22Rv1 (cell line): Measurements from ENCODE around the gene TENT4A.
A peak's percentile ranks its signal among the peaks of the same experiment; 100 is the strongest.

Experiments
- H3K27ac ChIP-seq: fragments of 450-650 bp; 2 replicates; pipeline ENCODE4 v1.5.1; 2017
- ZFX ChIP-seq: fragments of 450-650 bp; IDR thresholded peaks from 2 replicates; pipeline ENCODE4 v1.6.1; 2017; ENCODE audit warnings: antibody characterized with exemption, borderline replicate concordance
- TF ChIP-seq, protein P1 (sequence below): fragments of 450-650 bp; IDR thresholded peaks from 2 replicates; pipeline ENCODE4 v1.5.1; 2017; ENCODE audit warnings: mild to moderate bottlenecking

Gene TENT4A

DNA sequence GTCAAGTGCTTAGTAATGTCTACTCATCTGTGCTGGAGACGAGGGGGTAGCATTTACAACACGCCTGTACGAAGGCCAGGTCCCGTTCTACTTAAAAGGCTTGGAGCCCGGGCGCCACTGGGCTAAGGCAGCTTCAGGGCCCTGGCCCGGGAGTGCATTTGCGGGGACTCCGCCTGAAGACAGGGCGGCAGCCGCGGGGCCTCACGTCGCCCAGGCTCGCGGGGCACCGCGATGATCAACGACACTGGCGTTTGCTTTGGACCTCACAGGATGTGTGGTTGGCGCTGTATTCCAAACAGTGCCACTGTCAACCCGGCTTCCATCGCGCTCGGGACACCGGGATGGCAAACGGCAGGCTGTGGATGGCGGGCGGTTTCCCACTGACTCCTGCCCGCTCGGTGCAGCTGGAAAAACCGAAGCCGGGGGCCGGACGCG lies 1.1 kb upstream of the TENT4A start:
- TF ChIP-seq, protein P1, sequence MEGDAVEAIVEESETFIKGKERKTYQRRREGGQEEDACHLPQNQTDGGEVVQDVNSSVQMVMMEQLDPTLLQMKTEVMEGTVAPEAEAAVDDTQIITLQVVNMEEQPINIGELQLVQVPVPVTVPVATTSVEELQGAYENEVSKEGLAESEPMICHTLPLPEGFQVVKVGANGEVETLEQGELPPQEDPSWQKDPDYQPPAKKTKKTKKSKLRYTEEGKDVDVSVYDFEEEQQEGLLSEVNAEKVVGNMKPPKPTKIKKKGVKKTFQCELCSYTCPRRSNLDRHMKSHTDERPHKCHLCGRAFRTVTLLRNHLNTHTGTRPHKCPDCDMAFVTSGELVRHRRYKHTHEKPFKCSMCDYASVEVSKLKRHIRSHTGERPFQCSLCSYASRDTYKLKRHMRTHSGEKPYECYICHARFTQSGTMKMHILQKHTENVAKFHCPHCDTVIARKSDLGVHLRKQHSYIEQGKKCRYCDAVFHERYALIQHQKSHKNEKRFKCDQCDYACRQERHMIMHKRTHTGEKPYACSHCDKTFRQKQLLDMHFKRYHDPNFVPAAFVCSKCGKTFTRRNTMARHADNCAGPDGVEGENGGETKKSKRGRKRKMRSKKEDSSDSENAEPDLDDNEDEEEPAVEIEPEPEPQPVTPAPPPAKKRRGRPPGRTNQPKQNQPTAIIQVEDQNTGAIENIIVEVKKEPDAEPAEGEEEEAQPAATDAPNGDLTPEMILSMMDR = no peak
- TF ChIP-seq ZFX = no peak
- peak overlapping the region; percentile 94 for H3K27ac ChIP-seq

DNA sequence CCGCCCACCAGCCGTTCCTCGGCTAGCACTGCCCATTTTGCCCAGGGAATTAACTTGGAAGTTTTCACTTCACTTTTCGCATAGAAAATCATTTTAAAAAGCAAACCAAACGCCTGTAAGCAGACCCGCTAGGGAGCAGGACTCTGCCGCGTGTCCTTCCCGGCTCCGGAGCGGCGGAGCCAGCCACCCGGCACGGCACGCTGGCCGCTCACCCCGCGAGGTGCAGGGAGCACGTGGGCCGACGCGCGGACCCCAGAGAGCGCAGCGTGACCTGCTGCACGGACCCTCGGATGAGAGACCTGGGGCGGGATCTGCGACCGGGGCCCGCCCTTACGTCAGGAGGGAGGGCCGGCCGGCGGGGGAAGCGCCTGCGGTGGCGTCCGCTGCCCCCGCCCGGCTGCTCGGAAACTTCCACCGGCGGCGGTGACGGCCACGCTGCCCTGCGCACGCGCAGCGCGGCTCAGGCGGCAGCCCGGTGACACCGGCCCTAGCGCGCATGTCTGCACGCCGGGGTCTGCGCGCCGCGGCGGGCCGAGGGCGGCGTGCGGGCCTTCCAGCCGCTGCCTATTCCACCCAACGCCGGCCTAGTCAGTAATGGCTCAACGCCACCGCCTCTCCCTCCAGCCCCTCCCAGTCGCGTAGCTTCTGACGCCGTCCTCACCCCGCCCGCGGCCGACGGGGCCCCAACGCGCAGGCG lies 507 bp upstream of the TENT4A start:
- H3K27ac ChIP-seq = peak overlapping the region; percentile 94
- TF ChIP-seq, protein P1 = no peak
- no peak for TF ChIP-seq ZFX

DNA sequence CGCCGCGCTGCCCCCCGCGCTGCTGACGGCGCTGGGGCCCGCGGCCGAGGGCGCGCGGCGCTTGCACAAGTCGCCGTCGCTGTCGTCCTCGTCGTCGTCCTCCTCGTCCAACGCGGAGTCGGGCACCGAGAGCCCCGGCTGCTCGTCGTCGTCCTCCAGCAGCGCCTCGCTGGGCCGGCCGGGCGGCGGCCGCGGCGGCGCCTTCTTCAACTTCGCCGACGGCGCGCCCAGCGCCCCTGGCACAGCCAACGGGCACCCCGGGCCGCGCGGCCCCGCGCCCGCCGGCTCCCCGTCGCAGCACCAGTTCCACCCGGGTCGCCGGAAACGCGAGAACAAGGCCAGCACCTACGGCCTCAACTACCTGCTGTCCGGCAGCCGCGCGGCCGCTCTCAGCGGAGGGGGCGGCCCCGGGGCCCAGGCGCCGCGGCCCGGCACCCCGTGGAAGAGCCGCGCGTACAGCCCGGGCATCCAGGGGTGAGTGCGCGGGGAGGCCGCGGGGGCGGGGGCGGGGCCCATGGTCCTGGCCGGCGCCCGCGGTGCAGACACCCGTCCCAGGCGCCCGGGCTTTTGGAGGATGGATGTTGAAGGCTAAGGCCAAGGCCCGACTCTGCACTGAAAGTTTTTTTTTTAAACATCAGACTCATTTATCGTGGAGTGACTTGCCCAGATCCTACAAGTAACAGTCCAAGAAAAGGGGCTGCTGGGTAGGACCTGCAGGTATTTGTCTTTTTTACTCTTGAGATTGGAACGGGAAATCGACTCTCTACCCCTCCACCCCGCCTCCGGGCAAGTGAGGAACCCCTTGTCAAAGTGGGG lies 1.2 kb downstream of the TENT4A start:
- TF ChIP-seq, protein P1 = no peak
- no peak for TF ChIP-seq ZFX
- peak overlapping the region; percentile 94 for H3K27ac ChIP-seq

DNA sequence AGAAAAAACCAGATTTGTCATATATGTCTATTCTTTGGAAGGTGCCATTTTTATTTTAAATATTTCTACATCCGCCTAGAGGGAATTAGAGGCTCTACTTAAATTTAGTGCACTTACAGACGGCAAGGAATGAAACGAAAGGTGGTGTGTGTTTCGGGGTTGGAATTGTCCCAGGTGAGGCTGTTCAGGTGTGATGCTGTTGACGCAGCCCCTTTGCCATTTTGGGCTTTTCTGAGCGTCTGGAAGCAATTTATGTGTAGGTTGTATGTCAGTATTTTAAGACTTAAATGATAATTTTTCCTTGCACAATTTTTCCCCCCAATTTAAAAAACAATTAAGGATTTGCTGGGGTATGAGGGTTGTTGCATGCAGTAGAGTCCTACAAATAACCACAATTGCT lies 2.0 kb downstream of the TENT4A start:
- H3K27ac ChIP-seq = no peak overlapping the region
- no peak for TF ChIP-seq ZFX
- TF ChIP-seq, protein P1 = no peak

DNA sequence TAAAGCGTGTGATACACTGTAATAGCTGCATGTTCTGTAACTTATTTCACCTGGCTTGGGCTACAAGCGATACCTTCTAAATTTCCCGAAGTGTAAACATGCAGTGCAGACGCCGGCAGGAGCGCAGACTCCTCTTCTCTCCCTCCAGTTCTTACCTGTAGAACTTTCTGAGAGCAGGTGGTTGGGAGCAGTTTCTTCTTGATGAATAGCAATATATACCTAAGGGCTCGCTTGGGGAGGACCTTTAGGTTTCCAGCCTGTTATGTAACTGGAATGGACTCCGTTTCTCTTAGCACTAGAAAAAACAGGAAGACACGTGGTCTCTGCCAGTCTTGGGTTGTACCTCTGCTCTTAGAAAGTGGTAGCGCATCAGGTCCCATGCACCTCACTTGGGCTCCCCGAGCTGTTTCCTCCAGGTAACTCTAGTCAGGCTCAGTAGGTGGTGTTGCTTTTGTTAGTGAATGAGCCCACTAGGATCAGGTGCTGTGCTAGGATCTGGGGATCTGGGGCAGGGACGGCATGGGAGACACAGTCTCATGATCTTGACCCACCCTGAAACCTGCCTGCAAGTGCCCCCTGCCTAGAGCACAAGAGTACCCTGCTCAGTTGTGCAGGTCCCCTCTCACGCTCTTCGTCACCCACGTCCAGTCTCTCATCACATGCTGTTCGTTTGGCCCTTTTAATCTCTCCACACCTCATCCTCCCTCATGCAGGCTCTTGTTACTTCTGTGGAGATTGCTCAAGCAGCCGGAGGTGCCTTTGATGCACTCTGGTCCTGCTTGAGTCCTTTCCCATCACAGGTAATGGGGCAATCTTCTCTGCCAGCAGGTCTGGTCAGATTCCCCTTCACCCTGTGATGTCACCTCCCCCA lies 2.8 kb downstream of the TENT4A start:
- H3K27ac ChIP-seq = no peak overlapping the region
- no peak for TF ChIP-seq ZFX
- TF ChIP-seq, protein P1 = no peak

DNA sequence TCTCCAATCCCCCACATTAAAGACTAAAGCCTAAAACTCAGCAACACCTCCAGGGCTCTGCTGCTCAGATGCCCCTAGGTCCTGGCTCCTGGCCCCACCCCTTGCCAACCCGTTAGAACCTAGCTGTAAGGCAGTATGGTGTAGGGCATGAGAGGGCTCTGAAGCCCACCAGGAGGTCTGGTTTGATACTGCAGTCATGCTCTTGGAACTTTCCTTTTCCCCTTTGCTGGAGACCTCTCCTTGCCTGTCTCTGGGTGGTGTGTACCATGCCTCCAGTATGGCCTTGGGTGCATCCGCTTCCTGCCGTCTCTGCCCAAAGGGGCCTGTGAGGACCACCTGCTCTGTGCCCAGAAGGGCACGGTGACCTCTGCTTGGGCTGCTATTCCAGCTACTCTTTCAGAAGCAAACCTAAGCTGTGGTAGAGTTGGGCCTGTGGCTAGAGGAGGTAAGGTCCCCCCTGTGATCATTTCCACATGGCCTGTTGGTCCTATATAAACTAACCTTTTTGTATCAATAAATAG lies 3.5 kb downstream of the TENT4A start:
- H3K27ac ChIP-seq = no peak overlapping the region
- no peak for TF ChIP-seq ZFX
- TF ChIP-seq, protein P1 = no peak
